Measurements from ENCODE around the gene ST6GALNAC6. TPM values are rescaled to one million over a fixed set of nuclear protein-coding genes. Genes with fewer than 3 reads are reported as not detected.
A peak's percentile ranks its signal among the peaks of the same experiment; 100 is the strongest.

ST6GALNAC6 gene
- polyA plus RNA-seq, 3 donors: 8.2 to 14.4 (median 12.0) TPM

DNA sequence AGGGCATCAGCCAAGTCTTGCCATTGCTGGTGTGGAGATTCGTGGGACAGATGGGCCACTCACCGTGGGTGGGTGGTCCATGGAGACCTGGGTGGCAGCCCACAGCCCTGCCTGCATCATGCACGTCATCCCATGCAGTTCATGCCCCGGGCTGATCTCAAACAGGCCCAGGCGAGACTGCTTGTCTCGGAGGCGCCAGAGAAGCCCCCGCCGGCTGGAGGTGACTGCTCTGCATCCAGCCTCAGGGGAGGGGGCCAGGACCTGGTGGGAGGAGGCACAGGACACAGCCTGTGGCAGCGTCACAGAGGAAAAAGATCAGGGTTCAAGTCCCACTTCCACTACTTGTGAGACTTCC is 30.2 kb upstream of the ST6GALNAC6 start:
- H3K4me2 ChIP-seq (replicated peaks; ENCODE audit: extremely low read depth, low read length, poor library complexity, severe bottlenecking): no peak overlapping the region
- H3K36me3 Mint-ChIP-seq: peaks cover 16 to 18% of the 10 kb centered on the region in 2 donors
- H3K27me3 Mint-ChIP-seq (ENCODE audit: low read depth in 3 of 3): peaks cover 61 to 77% (median 73%) of the 10 kb centered on the region in 3 donors
- peaks cover 33% of the 10 kb centered on the region for H3K4me1 Mint-ChIP-seq
- peaks cover 33 to 68% of the 10 kb centered on the region in 2 donors for H3K27me3 ChIP-seq (ENCODE audit: control insufficient read depth in 2 of 2, insufficient read depth in 2 of 2, low read length in 2 of 2)
- H3K79me2 ChIP-seq (ENCODE audit: insufficient read depth, low read length): peaks cover 2% of the 10 kb centered on the region
- H3K36me3 ChIP-seq (replicated peaks in 1 of 2; ENCODE audit: control insufficient read depth in 1 of 2, insufficient read depth in 2 of 2, low read length in 2 of 2): peaks cover 0 to under 1% of the 10 kb centered on the region in 2 donors
- peak overlapping the region in 1 of 2 donors; percentile 79 for H3K4me3 Mint-ChIP-seq
- no peak for DNase-seq
- H4K20me1 ChIP-seq (ENCODE audit: insufficient read depth, low read length): peaks cover 19% of the 10 kb centered on the region
- H3K9me3 Mint-ChIP-seq: peaks cover 0 to 7% (median 4%) of the 10 kb centered on the region in 7 donors
- H2AFZ ChIP-seq (ENCODE audit: insufficient read depth, low read depth, low read length, poor library complexity, severe bottlenecking): no peak overlapping the region
- TF ChIP-seq, protein P1, sequence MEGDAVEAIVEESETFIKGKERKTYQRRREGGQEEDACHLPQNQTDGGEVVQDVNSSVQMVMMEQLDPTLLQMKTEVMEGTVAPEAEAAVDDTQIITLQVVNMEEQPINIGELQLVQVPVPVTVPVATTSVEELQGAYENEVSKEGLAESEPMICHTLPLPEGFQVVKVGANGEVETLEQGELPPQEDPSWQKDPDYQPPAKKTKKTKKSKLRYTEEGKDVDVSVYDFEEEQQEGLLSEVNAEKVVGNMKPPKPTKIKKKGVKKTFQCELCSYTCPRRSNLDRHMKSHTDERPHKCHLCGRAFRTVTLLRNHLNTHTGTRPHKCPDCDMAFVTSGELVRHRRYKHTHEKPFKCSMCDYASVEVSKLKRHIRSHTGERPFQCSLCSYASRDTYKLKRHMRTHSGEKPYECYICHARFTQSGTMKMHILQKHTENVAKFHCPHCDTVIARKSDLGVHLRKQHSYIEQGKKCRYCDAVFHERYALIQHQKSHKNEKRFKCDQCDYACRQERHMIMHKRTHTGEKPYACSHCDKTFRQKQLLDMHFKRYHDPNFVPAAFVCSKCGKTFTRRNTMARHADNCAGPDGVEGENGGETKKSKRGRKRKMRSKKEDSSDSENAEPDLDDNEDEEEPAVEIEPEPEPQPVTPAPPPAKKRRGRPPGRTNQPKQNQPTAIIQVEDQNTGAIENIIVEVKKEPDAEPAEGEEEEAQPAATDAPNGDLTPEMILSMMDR (IDR thresholded peaks at IDR 0.05): no peak
- H3K9ac ChIP-seq (ENCODE audit: insufficient read depth, low read length, poor library complexity, severe bottlenecking): no peak overlapping the region
- WGBS (ENCODE audit: insufficient coverage): 84% methylated on average over 9 of the region's 10 CpGs
- H3K27ac Mint-ChIP-seq: no peak overlapping the region
- H3K4me1 ChIP-seq (ENCODE audit: control insufficient read depth in 1 of 2, insufficient read depth in 2 of 2, low read length in 2 of 2): peaks cover 30 to 34% of the 10 kb centered on the region in 2 donors
- peaks cover 0 to 14% of the 10 kb centered on the region in 2 donors for H3K9me3 ChIP-seq (replicated peaks in 1 of 2; ENCODE audit: control insufficient read depth in 1 of 2, insufficient read depth in 1 of 2, low read length in 2 of 2)
- no peak overlapping the region for H3K4me3 ChIP-seq (replicated peaks in 1 of 3; ENCODE audit: low read depth in 2 of 3, low read length in 3 of 3)
- intact Hi-C loops (cut with micrococcal nuclease): loop anchor here in 1 of 2 donors (10.0 kb wide), 1 partner anchor 335 kb away; no protein-coding TSS in a partner anchor
- no peak overlapping the region for H3K27ac ChIP-seq (ENCODE audit: low read depth in 1 of 2, low read length in 2 of 2)

DNA sequence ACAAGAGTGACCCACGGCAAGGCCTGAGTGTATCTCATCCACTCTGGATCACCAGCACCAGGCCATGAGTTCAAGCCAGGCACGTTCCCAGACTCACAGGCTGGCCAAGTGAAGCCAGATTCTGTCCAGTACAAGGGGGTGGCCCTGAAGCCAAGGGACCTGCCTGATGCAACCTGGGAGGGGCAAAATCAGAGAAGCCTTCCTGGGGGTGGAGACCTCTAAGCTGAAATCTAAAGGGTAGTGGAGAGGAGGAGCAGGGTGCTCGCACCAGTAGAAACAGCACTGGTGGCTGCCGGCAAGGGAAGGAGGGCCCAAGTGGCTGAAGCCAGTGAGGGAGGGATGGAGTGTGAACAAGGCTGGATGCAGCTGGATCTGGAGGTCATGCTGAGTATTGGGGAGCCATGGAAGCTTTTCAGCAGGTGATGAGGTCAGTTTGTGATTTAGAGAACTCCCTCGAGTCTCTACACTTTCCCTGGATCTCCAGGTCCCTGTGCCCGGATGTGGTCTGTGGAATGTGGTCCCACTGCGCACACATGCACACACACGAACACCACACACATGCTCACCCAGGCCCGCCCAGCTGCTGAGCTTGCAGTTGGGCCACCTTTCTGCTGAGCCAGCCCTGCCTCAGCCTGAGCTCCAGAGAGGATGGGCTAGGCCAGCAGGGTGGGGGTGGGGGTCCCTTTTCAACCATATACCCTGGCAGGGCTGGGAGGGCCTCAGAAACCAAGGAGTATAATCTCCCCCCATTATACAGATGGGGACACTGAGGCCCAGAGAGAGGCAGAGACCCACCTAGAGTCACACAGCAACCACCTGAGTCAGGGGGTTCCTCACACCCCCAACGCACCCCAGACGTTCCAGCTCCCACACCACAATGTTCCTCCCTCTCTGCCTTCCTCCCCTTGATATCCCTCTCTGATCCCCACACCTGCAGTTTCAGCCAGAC is 29.5 kb upstream of the ST6GALNAC6 start:
- no peak overlapping the region for H3K4me2 ChIP-seq (replicated peaks; ENCODE audit: extremely low read depth, low read length, poor library complexity, severe bottlenecking)
- peaks cover 0 to 14% of the 10 kb centered on the region in 2 donors for H3K9me3 ChIP-seq (replicated peaks in 1 of 2; ENCODE audit: control insufficient read depth in 1 of 2, insufficient read depth in 1 of 2, low read length in 2 of 2)
- peaks cover 13% of the 10 kb centered on the region for H4K20me1 ChIP-seq (ENCODE audit: insufficient read depth, low read length)
- intact Hi-C loops (cut with micrococcal nuclease): loop anchor here in 1 of 2 donors (10.0 kb wide), 1 partner anchor 334 kb away; no protein-coding TSS in a partner anchor
- H3K4me3 Mint-ChIP-seq: peak overlapping the region in 1 of 2 donors; percentile 79
- peaks cover 29% of the 10 kb centered on the region for H3K4me1 Mint-ChIP-seq
- TF ChIP-seq, protein P1 (IDR thresholded peaks at IDR 0.05): no peak
- no peak overlapping the region for H3K4me3 ChIP-seq (replicated peaks in 1 of 3; ENCODE audit: low read depth in 2 of 3, low read length in 3 of 3)
- H3K9ac ChIP-seq (ENCODE audit: insufficient read depth, low read length, poor library complexity, severe bottlenecking): no peak overlapping the region
- no peaks in the 10 kb centered on the region for H3K79me2 ChIP-seq (ENCODE audit: insufficient read depth, low read length)
- peaks cover 0 to 7% (median 4%) of the 10 kb centered on the region in 7 donors for H3K9me3 Mint-ChIP-seq
- peak overlapping the region in 1 of 7 donors; percentile 32 for H3K27ac Mint-ChIP-seq
- H3K27ac ChIP-seq (ENCODE audit: low read depth in 1 of 2, low read length in 2 of 2): no peak overlapping the region
- peaks cover 12% of the 10 kb centered on the region in 2 donors for H3K36me3 Mint-ChIP-seq
- H3K36me3 ChIP-seq (replicated peaks in 1 of 2; ENCODE audit: control insufficient read depth in 1 of 2, insufficient read depth in 2 of 2, low read length in 2 of 2): no peaks in the 10 kb centered on the region
- H3K4me1 ChIP-seq (ENCODE audit: control insufficient read depth in 1 of 2, insufficient read depth in 2 of 2, low read length in 2 of 2): peaks cover 30 to 34% of the 10 kb centered on the region in 2 donors
- H3K27me3 ChIP-seq (ENCODE audit: control insufficient read depth in 2 of 2, insufficient read depth in 2 of 2, low read length in 2 of 2): peaks cover 33 to 72% of the 10 kb centered on the region in 2 donors
- H3K27me3 Mint-ChIP-seq (ENCODE audit: low read depth in 3 of 3): peaks cover 66 to 82% (median 79%) of the 10 kb centered on the region in 3 donors
- 68% methylated on average over 6 of the region's 11 CpGs for WGBS (ENCODE audit: insufficient coverage)
- no peak for DNase-seq
- H2AFZ ChIP-seq (ENCODE audit: insufficient read depth, low read depth, low read length, poor library complexity, severe bottlenecking): no peak overlapping the region
